ENCODE results near the gene RBP4. TPM values are rescaled to one million over a fixed set of nuclear protein-coding genes. Genes with fewer than 3 reads are reported as not detected.

Gene RBP4
- total RNA-seq, 1 experiment from 2014 or later: not detected

GRCh38 chr10:93593749-93594148, 7.3 kb downstream of the RBP4 start:
- H3K36me3 ChIP-seq (ENCODE audit: insufficient read depth, low read length): no peaks in the 10 kb centered on the region
- H3K4me2 ChIP-seq (ENCODE audit: low read depth, low read length, poor library complexity, severe bottlenecking): no peak overlapping the region
- no peaks in the 10 kb centered on the region for H3K79me2 ChIP-seq (ENCODE audit: low read length)
- no peaks in the 10 kb centered on the region for H3K9me2 ChIP-seq (replicated peaks; ENCODE audit: insufficient read depth, low read length)
- H3K4me1 ChIP-seq (ENCODE audit: low read length): no peaks in the 10 kb centered on the region
- no peaks in the 10 kb centered on the region for H3K9me3 ChIP-seq (ENCODE audit: low read length)
- H2AFZ ChIP-seq (ENCODE audit: low read length): no peak overlapping the region
- no peaks in the 10 kb centered on the region for H4K20me1 ChIP-seq (ENCODE audit: insufficient read depth, low read depth, low read length)
- H3K9ac ChIP-seq (ENCODE audit: low read length): no peak overlapping the region
- no peak for DNase-seq
- no peak overlapping the region for H3K27ac ChIP-seq (ENCODE audit: low read length)
- H3K4me3 ChIP-seq (ENCODE audit: low read length): no peak overlapping the region
- H3K27me3 ChIP-seq (ENCODE audit: low read length): no peaks in the 10 kb centered on the region

- Histone ChIP-seq H3K9me3 (ENCODE audit: low read length) (no peaks in the 10 kb centered on the region), H3K27ac (ENCODE audit: low read length) (no peak overlapping the region), H3K9me2 (replicated peaks; ENCODE audit: insufficient read depth, low read length) (no peaks in the 10 kb centered on the region)
Observed at GRCh38 chr10:93593254-93593653, 7.8 kb downstream of the RBP4 start.

GRCh38 chr10:93591065-93591808, 9.8 kb downstream of the RBP4 start:
- no peaks in the 10 kb centered on the region for H3K79me2 ChIP-seq (ENCODE audit: low read length)
- H2AFZ ChIP-seq (ENCODE audit: low read length): no peak overlapping the region
- no peak for DNase-seq
- H3K9me3 ChIP-seq (ENCODE audit: low read length): no peaks in the 10 kb centered on the region
- H3K27me3 ChIP-seq (ENCODE audit: low read length): no peaks in the 10 kb centered on the region
- no peak overlapping the region for H3K4me3 ChIP-seq (ENCODE audit: low read length)
- H3K27ac ChIP-seq (ENCODE audit: low read length): no peak overlapping the region
- no peaks in the 10 kb centered on the region for H4K20me1 ChIP-seq (ENCODE audit: insufficient read depth, low read depth, low read length)
- no peaks in the 10 kb centered on the region for H3K4me1 ChIP-seq (ENCODE audit: low read length)
- H3K9me2 ChIP-seq (replicated peaks; ENCODE audit: insufficient read depth, low read length): no peaks in the 10 kb centered on the region
- H3K4me2 ChIP-seq (ENCODE audit: low read depth, low read length, poor library complexity, severe bottlenecking): no peak overlapping the region
- H3K36me3 ChIP-seq (ENCODE audit: insufficient read depth, low read length): no peaks in the 10 kb centered on the region
- no peak overlapping the region for H3K9ac ChIP-seq (ENCODE audit: low read length)

More at GRCh38 chr10:93593254-93593653, 7.8 kb downstream of the RBP4 start:
- Histone ChIP-seq H3K36me3 (ENCODE audit: insufficient read depth, low read length) (no peaks in the 10 kb centered on the region), H3K4me3 (ENCODE audit: low read length) (no peak overlapping the region), H3K27me3 (ENCODE audit: low read length) (no peaks in the 10 kb centered on the region), H4K20me1 (ENCODE audit: insufficient read depth, low read depth, low read length) (no peaks in the 10 kb centered on the region), H3K9ac (ENCODE audit: low read length) (no peak overlapping the region), H2AFZ (ENCODE audit: low read length) (no peak overlapping the region), H3K4me2 (ENCODE audit: low read depth, low read length, poor library complexity, severe bottlenecking) (no peak overlapping the region), H3K79me2 (ENCODE audit: low read length) (no peaks in the 10 kb centered on the region), H3K4me1 (ENCODE audit: low read length) (no peaks in the 10 kb centered on the region)
- no peak for DNase-seq

DNA sequence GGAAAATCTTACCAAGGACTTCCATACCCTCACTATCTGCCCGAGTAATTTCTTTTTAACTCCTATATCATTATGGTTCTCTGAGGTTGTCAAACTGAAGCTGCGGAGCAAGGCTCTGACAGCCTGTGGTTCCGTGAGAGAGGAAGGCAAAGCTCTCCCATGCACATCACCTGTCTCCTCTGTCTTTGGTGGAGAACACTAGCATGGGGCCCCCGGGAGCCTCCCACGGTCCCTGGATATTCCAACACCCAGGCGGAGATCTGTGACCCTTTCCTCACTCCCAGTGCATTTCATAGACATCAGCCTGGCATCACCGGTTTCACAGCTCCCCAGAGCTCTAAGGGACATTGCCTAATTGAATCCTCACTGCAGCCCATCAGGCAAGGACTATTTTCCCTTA, 10.4 kb downstream of the RBP4 start:
- Histone ChIP-seq H3K27me3 (ENCODE audit: low read length) (no peaks in the 10 kb centered on the region), H3K9ac (ENCODE audit: low read length) (no peak overlapping the region), H3K4me2 (ENCODE audit: low read depth, low read length, poor library complexity, severe bottlenecking) (no peak overlapping the region), H3K79me2 (ENCODE audit: low read length) (no peaks in the 10 kb centered on the region), H3K9me2 (replicated peaks; ENCODE audit: insufficient read depth, low read length) (no peaks in the 10 kb centered on the region), H3K27ac (ENCODE audit: low read length) (no peak overlapping the region), H3K4me3 (ENCODE audit: low read length) (no peak overlapping the region), H3K4me1 (ENCODE audit: low read length) (no peaks in the 10 kb centered on the region), H3K36me3 (ENCODE audit: insufficient read depth, low read length) (no peaks in the 10 kb centered on the region), H4K20me1 (ENCODE audit: insufficient read depth, low read depth, low read length) (no peaks in the 10 kb centered on the region), H3K9me3 (ENCODE audit: low read length) (no peaks in the 10 kb centered on the region), H2AFZ (ENCODE audit: low read length) (no peak overlapping the region)
- no peak for DNase-seq

- Histone ChIP-seq H3K9ac (ENCODE audit: low read length) (no peak overlapping the region), H3K27me3 (ENCODE audit: low read length) (no peaks in the 10 kb centered on the region), H3K4me1 (ENCODE audit: low read length) (no peaks in the 10 kb centered on the region), H3K9me3 (ENCODE audit: low read length) (no peaks in the 10 kb centered on the region), H3K4me2 (ENCODE audit: low read depth, low read length, poor library complexity, severe bottlenecking) (no peak overlapping the region), H3K27ac (ENCODE audit: low read length) (no peak overlapping the region), H3K4me3 (ENCODE audit: low read length) (no peak overlapping the region), H3K36me3 (ENCODE audit: insufficient read depth, low read length) (no peaks in the 10 kb centered on the region), H4K20me1 (ENCODE audit: insufficient read depth, low read depth, low read length) (no peaks in the 10 kb centered on the region), H2AFZ (ENCODE audit: low read length) (no peak overlapping the region), H3K79me2 (ENCODE audit: low read length) (no peaks in the 10 kb centered on the region), H3K9me2 (replicated peaks; ENCODE audit: insufficient read depth, low read length) (no peaks in the 10 kb centered on the region)
- no peak for DNase-seq
Observed at GRCh38 chr10:93589648-93590562, 11.1 kb downstream of the RBP4 start.

GRCh38 chr10:93584445-93584844, 16.6 kb downstream of the RBP4 start:
- Histone ChIP-seq H3K27me3 (ENCODE audit: low read length) (no peaks in the 10 kb centered on the region), H3K79me2 (ENCODE audit: low read length) (no peaks in the 10 kb centered on the region), H3K4me2 (ENCODE audit: low read depth, low read length, poor library complexity, severe bottlenecking) (no peak overlapping the region), H4K20me1 (ENCODE audit: insufficient read depth, low read depth, low read length) (no peaks in the 10 kb centered on the region), H3K9ac (ENCODE audit: low read length) (no peak overlapping the region), H3K36me3 (ENCODE audit: insufficient read depth, low read length) (no peaks in the 10 kb centered on the region), H2AFZ (ENCODE audit: low read length) (no peak overlapping the region), H3K9me3 (ENCODE audit: low read length) (no peaks in the 10 kb centered on the region), H3K27ac (ENCODE audit: low read length) (no peak overlapping the region), H3K4me1 (ENCODE audit: low read length) (no peaks in the 10 kb centered on the region), H3K9me2 (replicated peaks; ENCODE audit: insufficient read depth, low read length) (no peaks in the 10 kb centered on the region), H3K4me3 (ENCODE audit: low read length) (no peak overlapping the region)
- DNase-seq: no peak

DNA sequence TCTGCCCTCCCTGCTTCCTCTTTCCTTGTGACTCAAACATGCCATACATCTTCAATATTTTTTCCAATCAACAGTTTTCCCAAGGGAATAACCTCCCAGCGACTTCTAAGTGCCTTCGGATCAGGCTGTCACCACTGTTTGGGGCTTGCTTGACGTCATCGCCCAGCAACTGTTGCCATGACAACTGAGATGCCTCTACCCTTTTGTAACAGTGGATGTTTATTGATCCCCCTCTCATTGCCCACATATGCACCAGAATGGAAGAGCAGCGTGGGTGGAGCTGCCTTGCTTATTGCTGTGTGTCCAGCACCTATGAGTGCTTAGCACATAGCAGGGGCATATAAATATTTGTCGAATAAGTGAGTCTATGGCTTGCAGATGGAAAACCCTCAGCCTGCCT, 20.2 kb downstream of the RBP4 start:
- Histone ChIP-seq H3K27ac (ENCODE audit: low read length) (no peak overlapping the region), H3K79me2 (ENCODE audit: low read length) (no peaks in the 10 kb centered on the region), H3K4me3 (ENCODE audit: low read length) (no peak overlapping the region), H2AFZ (ENCODE audit: low read length) (no peak overlapping the region), H3K4me1 (ENCODE audit: low read length) (no peaks in the 10 kb centered on the region), H3K4me2 (ENCODE audit: low read depth, low read length, poor library complexity, severe bottlenecking) (no peak overlapping the region), H3K9ac (ENCODE audit: low read length) (no peak overlapping the region), H3K36me3 (ENCODE audit: insufficient read depth, low read length) (no peaks in the 10 kb centered on the region), H3K9me2 (replicated peaks; ENCODE audit: insufficient read depth, low read length) (no peaks in the 10 kb centered on the region), H4K20me1 (ENCODE audit: insufficient read depth, low read depth, low read length) (no peaks in the 10 kb centered on the region), H3K9me3 (ENCODE audit: low read length) (no peaks in the 10 kb centered on the region), H3K27me3 (ENCODE audit: low read length) (no peaks in the 10 kb centered on the region)
- no peak for DNase-seq

- no peak for DNase-seq
- Histone ChIP-seq H3K9me2 (replicated peaks; ENCODE audit: insufficient read depth, low read length) (no peaks in the 10 kb centered on the region), H3K27ac (ENCODE audit: low read length) (no peak overlapping the region), H3K27me3 (ENCODE audit: low read length) (no peaks in the 10 kb centered on the region), H3K9ac (ENCODE audit: low read length) (no peak overlapping the region), H2AFZ (ENCODE audit: low read length) (no peak overlapping the region), H3K36me3 (ENCODE audit: insufficient read depth, low read length) (no peaks in the 10 kb centered on the region), H3K4me1 (ENCODE audit: low read length) (no peaks in the 10 kb centered on the region), H4K20me1 (ENCODE audit: insufficient read depth, low read depth, low read length) (no peaks in the 10 kb centered on the region), H3K9me3 (ENCODE audit: low read length) (no peaks in the 10 kb centered on the region), H3K79me2 (ENCODE audit: low read length) (no peaks in the 10 kb centered on the region), H3K4me2 (ENCODE audit: low read depth, low read length, poor library complexity, severe bottlenecking) (no peak overlapping the region), H3K4me3 (ENCODE audit: low read length) (no peak overlapping the region)
Observed at GRCh38 chr10:93579985-93580711, 20.9 kb downstream of the RBP4 start.
